G401.6 (cell line): Measurements from ENCODE around the gene LASP1.
A peak's percentile ranks its signal among the peaks of the same experiment; 100 is the strongest.

ENCODE experiments used
- FAIRE-seq: peaks from 2 replicates; lab custom pipeline; 2012; peaks lifted over from hg19 to GRCh38; lab: Jason Lieb, UNC

Gene LASP1

DNA sequence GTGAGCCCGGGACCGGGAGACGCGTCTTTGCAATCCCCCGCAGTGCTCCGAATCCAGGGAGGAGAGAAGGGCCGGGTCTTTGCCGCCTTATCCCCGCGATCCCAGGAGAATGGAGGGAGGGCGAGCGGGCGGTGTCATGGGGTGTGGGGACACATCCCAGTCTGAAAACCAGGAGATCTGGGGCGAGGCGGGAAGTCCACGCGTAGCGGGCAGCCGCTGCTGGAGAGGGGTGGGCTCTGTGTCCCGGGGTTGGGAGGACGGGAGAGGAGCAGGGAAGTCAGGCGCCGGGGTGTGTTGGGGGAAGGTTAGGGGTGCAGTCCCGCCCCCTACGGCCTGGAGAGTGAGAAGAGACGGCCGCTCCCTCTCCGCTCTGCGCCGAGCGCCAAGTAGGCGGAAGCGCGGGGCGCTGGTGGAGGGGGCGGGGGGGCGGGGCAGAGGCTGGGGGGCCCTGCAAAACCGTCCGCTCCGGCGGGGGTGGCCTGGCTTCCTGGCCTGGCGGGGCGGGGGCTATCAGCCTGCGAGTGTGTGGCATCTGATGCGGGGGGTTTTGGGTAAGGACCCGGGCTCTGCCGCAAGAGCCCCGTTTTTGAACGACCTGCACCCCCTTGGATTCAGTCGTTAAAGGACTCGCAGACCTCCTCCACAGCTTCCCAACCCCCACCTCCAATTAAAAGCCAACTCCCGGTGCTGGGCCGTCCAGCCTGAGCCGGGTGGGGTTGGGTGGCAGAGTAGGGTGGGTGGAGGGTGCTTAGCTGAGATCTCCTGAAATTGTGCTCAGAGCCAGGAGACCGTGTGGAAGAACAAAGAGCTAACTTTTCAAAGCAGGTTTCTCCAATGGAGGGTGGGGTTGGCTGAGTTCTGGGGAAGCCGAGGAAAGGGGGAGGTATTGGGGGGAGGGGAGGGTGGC is 654 bp downstream of the LASP1 start:
- FAIRE-seq: no peak

- FAIRE-seq: no peak
Observed at GRCh38 chr17:38871247-38872015, 1.6 kb downstream of the LASP1 start.

DNA sequence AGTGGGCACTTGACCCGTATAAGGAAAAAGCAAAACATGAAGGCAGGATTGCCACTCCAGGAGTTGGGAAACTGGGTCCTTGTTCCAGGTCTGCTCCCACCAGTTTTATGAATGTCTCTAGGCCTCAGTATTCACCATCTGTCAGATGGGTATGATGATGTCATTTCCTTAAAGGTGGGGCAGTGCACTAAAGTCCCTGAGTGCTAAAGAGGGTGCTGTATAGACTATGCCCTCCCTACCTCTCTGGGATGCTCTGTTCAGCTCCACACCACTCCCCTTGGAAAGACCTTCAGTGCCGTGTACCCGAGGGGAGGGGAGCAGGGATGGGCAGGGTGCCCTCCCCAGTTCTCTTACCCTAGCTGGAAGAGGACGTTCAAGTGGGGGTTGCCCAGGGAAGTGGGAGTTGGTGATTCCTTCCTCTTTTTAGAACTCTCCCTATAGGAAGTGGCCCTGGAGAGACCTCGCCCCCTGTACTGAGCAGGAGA is 2.2 kb downstream of the LASP1 start:
- FAIRE-seq: no peak

DNA sequence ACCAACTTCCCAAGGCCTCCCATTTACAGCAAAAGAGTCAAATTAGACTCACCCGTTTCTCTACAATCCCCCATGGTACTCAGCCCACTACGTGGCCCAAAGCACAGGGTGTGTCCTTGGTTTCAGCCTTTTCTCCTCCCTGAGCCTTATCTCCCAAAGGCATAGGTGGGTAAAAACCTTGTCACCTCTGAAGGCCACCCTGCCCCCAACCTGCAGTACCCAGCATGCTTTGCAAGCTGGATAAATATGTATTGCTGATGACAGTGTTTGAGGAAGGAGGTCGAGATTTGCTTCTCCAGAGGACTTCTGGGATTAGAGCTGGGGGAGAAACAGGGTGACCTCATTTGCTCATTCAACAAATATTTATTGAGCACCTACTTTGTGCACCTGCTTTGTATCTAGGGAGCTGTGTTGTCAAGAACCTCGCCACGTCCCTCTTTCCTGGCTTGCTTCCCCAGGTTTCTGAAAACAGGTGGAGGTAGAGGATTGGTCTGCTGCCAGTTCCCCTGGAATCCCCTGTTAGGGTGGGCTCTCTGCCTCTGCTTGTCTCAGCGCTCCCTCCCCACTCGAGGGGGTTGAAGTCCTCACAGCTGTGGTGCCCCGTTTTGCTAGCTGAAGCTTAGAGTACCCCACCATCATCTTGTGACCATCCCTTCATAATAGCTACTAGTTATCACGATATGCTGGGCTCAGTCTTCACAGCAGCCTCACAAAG is 3.0 kb downstream of the LASP1 start:
- no peak for FAIRE-seq

DNA sequence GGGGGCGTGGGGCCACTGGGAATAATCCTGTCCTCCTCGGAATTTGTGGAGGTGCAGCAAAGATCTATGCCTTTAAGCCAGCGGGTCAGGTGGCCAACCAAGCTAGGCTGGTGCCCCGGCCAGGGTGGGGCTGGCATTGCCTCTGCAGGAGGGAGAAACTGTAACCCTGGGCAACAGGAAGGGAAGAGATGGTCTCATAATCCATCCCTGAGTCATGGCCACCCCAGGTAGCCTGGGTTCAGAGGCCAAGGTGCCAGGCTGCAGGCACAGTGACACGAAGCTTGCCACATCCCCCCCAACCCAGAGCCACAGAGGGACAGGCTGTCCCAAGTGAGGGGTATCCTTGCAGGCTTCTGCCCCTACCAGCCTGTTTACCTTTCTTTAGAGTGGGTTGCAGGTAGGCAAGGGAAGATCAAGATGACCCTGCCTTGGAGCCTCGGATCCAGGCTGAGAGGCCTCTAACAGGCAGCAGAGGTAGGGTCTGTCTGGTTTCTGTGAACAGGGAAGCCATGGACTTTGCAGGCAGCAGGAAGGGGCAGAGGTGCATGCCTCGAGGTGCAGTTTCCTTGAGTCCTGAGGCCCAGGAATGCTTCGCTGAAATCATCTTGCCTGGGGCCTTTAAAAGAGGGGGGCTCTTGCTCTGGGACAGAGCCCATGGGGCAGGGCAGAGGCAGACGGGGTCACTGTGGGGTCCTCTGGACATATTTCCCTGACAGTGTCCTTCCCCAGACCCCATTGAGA is 4.0 kb downstream of the LASP1 start:
- FAIRE-seq: no peak

GRCh38 chr17:38874505-38875400 is 4.9 kb downstream of the LASP1 start:
- FAIRE-seq: no peak

GRCh38 chr17:38875477-38876075 is 5.7 kb downstream of the LASP1 start:
- no peak for FAIRE-seq

DNA sequence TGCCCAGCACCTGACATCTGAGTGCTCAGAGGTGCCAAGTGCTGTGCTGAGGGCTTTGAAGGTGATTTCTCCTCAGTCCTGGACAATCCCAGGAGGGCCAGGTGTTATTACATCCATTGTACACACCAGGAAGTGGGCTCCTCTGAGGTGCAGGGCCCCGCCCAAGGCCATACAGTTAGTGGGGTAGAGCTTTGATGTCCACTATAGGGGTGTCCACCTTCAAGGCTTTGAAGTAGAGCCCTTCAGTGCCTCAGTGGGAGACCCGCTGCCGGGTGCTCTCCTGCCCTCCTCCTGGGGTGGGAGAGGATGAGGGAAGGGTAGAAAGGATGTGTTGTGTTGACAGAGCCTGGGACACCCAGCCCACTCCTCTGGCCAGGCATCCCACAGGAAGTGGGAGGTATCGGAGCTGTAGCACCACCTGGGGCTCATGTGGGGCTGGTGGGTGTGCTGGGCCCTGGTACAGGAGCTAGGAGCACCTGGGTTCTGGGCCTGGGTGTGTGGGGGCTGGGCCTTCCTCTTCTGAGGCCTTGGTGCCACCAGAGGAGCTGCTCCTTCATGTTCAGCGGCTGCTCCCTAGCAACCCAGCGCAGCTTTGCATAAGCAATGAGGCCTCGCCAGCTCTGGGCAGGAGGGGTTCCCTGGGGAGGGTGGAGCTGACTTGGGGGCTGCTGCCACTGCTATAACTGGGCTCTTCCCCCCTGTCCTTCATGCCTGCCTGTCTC is 7.4 kb downstream of the LASP1 start:
- no peak for FAIRE-seq

DNA sequence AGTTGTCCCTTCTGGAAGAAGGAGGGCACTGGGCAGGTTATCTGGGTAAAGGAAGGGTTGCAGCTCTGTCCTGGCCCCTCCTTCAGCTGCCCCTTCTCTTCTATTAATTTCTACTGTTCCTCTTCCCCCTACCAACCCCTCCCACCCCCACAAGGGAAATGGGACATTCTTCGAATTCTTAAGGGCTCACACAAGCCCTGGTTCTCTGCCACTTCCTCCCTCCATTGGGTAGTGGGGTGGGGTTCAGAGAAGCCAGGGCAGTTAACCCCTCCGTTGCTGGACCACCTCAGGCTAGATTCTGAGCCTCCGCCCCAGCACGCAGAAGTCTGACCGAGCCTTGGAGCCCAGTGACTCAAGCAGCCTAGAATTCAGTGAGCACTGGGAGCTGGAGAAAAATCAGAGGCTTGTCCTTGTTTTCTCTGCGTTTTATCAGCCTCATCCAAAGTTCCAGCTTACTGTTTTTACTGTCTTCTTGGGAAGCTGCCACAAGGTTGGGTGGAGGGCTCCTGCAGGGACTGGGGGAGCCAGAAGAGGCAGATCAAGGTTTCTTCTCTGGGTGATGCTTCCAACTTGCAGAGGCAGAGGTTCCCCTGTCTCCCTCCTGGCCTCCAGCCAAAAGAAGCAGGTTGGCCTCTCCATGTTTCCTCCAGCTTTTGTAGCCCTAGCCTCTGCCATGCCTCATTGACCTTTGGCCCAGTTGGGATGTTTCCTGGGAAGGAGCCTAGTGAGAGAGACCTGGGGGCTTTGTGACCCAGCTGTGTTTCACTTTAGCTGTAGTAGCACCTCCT is 10.2 kb downstream of the LASP1 start:
- FAIRE-seq: peak; percentile 95

DNA sequence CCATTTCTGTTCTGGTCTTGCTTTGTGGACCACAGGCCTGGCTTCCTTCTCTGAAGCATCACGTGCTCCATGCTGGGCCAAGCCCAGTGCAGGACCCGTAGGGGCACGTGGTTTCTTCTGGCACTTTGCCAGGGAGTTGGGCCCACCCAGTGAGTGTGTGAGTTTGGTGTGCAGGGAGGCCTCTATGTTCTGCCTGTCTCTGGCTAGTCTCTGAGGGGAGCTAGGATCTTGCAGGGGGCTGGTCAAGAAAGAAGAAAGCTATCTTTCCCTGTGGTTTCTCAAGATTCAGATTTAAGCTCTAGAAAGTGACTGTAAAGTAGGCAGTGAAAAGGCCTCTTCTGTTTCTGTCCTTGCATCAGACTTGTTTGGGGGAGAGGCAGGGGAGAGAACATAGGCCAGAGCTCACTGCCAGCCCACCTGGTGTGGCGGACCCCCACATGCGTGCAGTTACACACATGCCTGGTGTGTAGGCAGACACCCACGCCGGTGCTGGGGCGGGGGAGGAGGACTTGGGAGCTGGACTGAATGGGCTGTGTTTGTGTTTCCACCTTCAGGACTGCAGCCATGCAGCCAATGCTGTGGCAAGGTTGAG is 11.8 kb downstream of the LASP1 start:
- no peak for FAIRE-seq

GRCh38 chr17:38882870-38883269 is 13.0 kb downstream of the LASP1 start:
- no peak for FAIRE-seq

GRCh38 chr17:38883592-38884526 is 14.0 kb downstream of the LASP1 start:
- peak; percentile 75 for FAIRE-seq

GRCh38 chr17:38885044-38885727 is 15.3 kb downstream of the LASP1 start:
- no peak for FAIRE-seq

DNA sequence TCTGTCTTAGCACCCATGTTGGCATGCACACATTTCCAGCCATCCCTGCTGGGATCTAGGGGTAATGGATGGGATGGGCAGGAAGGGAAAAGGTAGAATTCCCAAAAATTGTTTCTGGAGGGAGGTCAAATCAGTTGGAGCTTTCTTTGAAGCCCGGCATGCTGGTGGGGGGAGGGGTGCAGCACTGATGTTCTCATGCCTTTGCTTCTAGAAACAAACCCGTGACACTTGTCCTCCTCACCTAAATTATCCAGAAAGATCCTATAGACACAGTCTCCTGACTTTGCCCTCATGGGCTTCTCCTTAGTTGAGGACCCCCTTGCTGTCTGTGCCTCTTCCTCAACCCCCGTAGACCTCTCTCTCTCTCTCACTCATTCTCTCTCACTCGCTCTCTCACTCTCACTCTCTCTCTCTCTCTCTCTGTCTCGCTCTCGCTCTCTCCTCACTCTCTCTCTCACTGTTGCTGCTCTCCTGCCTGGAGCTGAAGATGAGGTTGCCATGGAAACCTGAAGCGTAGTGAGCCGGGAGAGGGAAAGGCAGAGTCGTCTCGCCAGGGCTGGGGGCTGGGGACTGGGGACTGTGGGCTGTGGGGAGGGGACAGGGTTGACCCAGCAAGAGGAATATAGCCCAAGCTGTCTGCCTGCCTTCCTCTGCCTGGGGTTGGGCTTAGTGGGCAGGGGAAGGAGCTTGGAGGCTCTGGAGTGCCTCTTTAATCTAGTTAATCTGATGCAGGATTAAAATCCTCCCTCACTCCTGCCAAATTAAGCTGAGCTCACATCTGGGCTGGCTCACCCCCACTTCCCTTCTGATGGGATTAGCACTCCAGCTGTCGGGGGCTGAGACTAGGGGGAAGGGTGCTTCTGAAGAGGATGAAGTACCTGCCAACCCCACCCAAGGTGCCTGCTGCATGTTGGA is 16.1 kb downstream of the LASP1 start:
- no peak for FAIRE-seq

DNA sequence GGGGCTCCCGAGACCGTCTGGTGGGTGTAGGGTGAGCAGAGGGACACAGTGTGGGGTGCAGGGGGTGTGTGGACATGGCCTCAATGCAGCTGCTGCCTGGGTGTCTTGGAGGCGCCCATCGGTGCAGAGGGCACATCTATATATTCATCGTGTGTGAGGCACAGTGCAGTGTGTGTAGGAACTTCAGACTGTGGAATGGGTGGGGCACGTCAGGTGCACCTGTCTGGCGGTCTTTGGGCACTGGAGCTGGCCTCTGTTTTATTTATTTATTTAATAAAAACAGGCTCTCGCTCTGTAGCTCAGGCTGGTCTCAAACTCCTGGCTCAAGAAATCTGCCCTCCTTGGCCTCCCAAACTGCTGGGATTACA is 16.8 kb downstream of the LASP1 start:
- no peak for FAIRE-seq

- no peak for FAIRE-seq
Observed at GRCh38 chr17:38888842-38889241, 19.0 kb downstream of the LASP1 start.
